Left cardiac atrium (tissue), 4 donors: Measurements from ENCODE around the gene RASD2. TPM values are rescaled to one million over a fixed set of nuclear protein-coding genes. Genes with fewer than 3 reads are reported as not detected.
A peak's percentile ranks its signal among the peaks of the same experiment; 100 is the strongest.

Experiments
- ATAC-seq, 2 donors: fragments of 200-7000 bp; cut with Tn5 transposase; one replicate each; pipeline ENCODE4 v1.9.1; 2020; ENCODE audit warnings: mild to moderate bottlenecking in 2 of 2, moderate library complexity in 2 of 2
- DNase-seq: peaks from one replicate; pipeline ENCODE4 v3.0.0-alpha.2; 2020
- intact Hi-C, 2 donors: fragments of 100-400 bp; cut with DNase I; formaldehyde crosslinking; loops; one replicate each; pipeline versions ENCODE4 v1.14.1 to v1.15.1; 2022 to 2023
- total RNA-seq, 2 donors: library from RNA; stranded (reverse); fragmentation: NEBNext Ultra II Directional; extraction: Animal tissue kit (Norgen Biotek cat#: 25700); gene quantifications; one replicate each; pipeline ENCODE4 v1.2.1, GENCODE V29; 2021
- donor health status: DM: no; HTN: yes; CAD: no.
- donor health status: DM: no; HTN: yes; CAD: no; lungs with severe emphysema.
- donor health status: DM: yes; HTN: yes; CAD: no.
- donor health status: Dilated cardiomyopathy.

RASD2 gene
- total RNA-seq, 2 donors from 2014 or later, result 2.7 to 4.0 TPM

GRCh38 chr22:35575116-35575748, 34.6 kb downstream of the RASD2 start:
- DNase-seq (no peak), ATAC-seq (peak in 1 of 2 donors; percentile 21)
- intact Hi-C loops, result no loop called here

GRCh38 chr22:35576671-35577070, 36.0 kb downstream of the RASD2 start:
- ATAC-seq (no peak), DNase-seq (no peak)
- intact Hi-C loops, result no loop called here

- DNase-seq (no peak), ATAC-seq (no peak)
- intact Hi-C loops, result no loop called here
Observed at GRCh38 chr22:35577799-35578659, 37.4 kb downstream of the RASD2 start.

DNA sequence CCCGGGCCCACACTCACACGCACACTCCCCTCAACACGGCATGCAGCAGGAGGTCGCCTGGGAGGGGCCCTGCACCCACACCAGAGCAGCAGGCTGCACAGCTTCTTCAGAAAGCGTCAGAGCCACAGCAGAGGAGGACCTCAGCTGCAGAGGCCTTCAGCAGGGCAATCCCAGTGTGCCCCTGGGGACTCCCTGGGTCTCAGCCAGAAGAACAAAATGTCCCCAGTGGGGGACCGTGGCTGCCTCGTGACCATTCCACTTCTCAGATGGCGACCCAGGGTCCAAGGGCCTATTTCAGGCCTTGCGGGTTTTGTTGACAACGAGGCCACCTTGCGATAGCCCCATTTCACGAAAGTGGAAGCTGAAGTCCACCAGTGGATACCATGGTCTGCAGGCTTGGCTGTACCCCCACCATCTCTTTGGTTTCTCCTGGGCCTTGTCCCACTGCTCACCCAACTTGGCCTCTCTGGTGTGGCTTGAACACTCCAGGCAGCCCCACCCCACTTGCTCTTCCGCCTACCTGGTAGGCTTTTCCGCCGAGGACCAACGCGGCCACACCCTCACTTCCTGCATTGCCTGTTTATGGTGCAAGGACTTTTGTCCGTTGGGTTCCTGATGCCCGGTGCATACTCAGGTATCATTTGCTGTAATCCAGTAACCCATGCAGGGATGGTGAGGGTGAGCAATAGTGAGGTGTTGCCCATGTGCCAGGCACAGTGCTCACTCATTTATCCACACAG, 38.4 kb downstream of the RASD2 start:
- DNase-seq (peak; percentile 24), ATAC-seq (no peak)
- intact Hi-C loops, result no loop called here

DNA sequence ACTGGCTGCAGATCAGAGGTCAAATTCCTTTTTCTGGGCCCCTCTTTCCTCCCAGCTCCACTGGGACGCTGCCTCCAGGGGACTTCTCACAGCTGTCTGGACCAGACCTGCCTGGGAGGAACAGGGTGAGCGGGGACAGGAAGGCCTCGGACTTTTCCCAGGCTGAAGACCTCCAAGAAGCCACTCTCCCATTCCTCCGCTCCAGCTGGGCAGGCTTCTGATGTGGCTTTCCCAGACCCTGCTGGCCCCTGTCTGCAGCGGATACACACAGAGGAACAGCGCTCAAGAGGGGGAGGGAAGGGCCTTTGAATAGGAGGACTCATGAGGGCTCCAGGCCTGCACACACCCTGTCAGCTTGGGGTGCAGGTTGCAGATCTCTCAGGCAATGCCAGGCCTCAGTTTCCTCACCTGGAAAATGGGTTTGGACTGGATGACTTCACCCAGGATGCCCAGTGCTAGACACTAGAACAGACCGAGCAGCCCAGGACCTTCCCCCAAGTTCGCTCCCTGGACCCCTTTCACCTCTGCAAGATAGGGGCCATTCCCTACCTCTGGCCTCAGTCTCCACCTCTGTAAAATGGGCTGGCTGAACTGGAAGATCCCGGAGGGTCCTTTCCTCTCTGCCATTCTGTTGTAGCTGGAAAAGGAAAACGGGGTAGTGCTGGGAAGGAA, 39.9 kb downstream of the RASD2 start:
- DNase-seq, result no peak
- ATAC-seq, result peak in 1 of 2 donors; percentile 9
- intact Hi-C loops, result loop anchor here in 1 of 2 donors (5.0 to 10.0 kb wide), 2 partner anchors 148 to 226 kb away; no protein-coding TSS in a partner anchor

DNA sequence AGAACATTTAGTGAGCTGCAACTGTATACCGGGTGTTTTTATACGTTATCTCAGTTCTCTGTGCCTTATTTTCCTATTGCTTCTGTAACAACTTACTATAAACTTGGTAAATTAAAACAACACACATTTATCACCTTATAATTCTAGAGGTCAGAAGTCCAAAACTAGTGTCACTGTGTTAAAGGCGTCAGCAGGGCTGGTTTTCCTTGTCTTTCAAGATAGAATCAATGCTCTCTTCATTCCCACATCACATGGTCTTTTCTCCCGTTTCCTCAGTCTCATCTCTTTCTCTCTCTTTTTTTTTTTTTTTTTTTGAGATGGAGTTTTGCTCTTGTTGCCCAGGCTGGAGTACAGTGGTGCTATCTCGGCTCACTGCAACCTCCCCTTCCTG, 40.4 kb downstream of the RASD2 start:
- intact Hi-C loops, result loop anchor here in 1 of 2 donors (5.0 to 10.0 kb wide), 2 partner anchors 149 to 226 kb away; no protein-coding TSS in a partner anchor
- ATAC-seq, result no peak
- no peak for DNase-seq

DNA sequence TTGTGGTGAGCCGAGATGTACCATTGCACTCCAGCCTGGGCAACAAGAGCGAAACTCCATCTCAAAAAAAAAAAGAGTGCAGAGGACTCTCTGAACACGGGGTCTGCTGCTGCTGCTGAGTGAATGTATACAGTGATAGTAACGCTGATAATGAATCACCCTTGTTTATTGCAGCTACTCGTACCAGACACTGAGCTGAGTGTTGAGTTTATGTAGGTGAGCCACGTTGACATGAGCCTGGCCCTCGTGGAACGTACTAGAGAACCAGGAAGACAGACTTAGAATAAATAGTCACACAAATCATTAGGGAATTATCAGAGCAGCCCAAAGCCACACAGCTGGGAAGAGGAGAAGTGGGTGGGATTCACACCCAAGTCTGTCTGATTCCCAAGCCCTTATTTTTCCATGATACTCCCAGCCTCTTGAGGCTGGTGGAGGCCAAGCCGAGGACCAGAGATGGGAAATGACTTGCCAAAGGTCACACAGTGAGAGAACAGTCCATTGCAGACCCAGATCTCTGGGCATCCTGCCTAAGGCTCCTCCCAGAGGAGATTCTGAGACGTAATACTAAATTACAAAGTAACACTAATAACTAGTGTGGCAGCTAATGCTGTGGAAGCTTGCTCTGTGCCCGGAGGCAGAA, 41.7 kb downstream of the RASD2 start:
- intact Hi-C loops, result loop anchor here (1.0 to 10.0 kb wide), 4 partner anchors 150 to 232 kb away; no protein-coding TSS in a partner anchor
- ATAC-seq (no peak), DNase-seq (peak; percentile 33)

DNA sequence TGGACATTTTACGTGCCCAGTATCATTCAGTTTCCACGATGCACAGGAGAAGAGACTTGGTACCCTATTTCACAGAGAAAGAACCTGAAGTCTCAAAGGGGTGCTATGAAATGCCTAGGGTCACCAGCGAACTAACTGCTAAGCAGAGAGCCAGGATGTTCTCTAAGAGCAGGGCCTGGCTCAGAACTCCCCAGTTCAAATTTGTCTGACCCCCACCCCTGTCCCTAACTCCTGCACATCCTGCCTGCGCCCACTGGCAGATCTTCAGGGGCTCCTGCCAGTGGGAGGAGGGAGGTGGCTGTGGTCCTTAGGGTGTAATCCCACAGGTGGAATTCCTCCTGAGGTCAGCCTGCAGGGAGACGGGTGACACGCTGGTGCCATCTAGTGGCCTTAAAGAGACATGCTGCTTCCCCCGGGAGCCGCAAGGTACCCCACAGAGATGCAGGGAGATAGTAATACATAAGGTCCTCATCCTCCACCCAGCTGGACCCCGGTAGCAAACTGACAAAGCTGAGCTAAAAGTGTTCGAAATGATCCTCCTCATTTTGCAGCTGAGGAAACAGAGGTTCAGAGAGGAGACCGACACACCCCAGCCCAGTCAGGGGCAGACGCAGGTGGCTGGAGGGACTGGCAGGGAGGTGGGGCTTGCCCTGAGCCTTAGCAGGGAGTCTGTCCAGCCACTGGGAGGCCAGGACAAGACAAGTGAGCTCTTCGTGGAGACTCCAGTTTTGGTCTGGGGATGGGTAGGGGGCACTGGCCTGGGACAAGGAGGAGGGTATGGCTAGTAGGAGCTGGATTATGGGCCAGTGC, 42.4 kb downstream of the RASD2 start:
- peak; percentile 56 for DNase-seq
- intact Hi-C loops, result loop anchor here (1.0 to 10.0 kb wide), 4 partner anchors 151 to 232 kb away; no protein-coding TSS in a partner anchor
- peak in 1 of 2 donors; percentile 45 for ATAC-seq

- DNase-seq, result no peak
- intact Hi-C loops, result loop anchor here (5.0 to 10.0 kb wide), 2 partner anchors 36 to 232 kb away; no protein-coding TSS in a partner anchor
- ATAC-seq, result no peak
Observed at GRCh38 chr22:35586771-35587170, 46.1 kb downstream of the RASD2 start.

- ATAC-seq (peak; percentile 71 to 86), DNase-seq (peak; percentile 91)
- intact Hi-C loops, result loop anchor here (5.0 to 10.0 kb wide), 2 partner anchors 35 to 233 kb away; no protein-coding TSS in a partner anchor
Observed at GRCh38 chr22:35587447-35587870, 46.8 kb downstream of the RASD2 start.

DNA sequence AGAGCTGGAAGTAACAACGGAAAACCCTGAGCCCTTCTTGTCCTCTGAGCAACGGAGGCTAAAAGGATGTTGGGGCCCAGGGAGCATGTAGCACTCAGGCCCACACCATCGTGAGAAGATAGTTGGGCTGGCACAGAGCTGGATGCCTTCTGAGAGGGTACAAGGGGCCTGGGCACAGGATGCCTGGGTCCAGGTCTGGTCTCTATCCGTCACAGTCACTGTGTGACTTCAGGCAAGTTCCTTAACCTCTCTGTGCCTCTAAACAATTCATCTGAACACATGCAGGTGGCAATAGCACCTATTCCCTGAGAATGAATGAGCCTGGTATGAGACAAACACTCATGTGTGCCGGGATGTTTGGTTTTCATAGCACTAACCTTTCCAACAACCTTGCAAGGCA, 47.3 kb downstream of the RASD2 start:
- DNase-seq (no peak), ATAC-seq (no peak)
- intact Hi-C loops, result loop anchor here (5.0 to 10.0 kb wide), 2 partner anchors 34 to 233 kb away; no protein-coding TSS in a partner anchor

- ATAC-seq (peak in 1 of 2 donors; percentile 54), DNase-seq (no peak)
- intact Hi-C loops, result loop anchor here (5.0 to 10.0 kb wide), 2 partner anchors 33 to 234 kb away; no protein-coding TSS in a partner anchor
Observed at GRCh38 chr22:35589071-35589755, 48.6 kb downstream of the RASD2 start.

DNA sequence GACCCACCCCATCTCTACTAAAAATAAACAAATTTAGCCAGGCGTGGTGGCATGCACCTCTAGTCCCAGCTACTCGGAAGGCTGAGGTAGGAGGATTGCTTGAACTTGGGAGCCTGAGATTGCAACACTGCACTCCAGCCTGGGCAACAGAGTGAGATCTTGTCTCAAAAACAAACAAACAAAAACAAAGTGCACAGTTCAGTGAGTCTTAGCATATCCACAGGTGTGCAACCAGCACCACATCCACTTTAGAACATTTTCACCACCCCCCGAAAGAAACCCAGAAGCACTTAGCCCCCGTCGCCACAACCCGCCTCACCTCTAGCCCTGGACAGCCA, 49.1 kb downstream of the RASD2 start:
- no peak for ATAC-seq
- intact Hi-C loops, result loop anchor here (5.0 to 10.0 kb wide), 2 partner anchors 33 to 235 kb away; no protein-coding TSS in a partner anchor
- no peak for DNase-seq

DNA sequence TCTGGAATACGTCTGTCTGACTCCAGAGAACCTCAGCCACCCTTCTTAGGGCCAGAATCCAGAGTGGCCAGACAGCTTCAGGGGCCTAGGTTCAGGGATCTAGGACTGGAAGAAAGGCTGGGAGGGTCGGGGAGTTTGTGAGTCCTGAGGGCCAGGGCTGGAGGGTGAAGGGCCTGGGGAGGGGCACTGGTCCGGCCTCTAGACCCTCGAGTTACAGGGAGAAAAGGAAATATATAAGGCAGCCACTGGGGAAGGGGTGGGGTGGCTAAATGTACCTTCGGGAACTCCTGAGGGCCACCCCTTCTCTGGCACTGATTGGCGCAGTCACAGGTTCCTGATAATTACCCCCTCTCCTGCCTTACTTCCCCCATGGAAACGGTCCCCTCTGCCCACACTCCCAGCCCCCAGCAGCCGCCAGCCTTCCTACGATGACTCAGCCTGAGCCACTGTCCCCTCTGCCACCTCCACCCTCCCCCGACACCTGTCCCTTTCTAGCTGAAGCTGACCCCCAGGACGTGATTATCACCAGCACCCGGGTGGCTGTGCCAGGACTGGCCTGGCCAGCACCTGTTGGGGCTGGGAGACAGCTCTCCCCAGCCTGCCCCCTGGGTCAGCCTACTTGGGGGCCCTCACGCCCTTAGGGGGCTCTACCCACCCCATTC, 50.1 kb downstream of the RASD2 start:
- intact Hi-C loops, result no loop called here
- ATAC-seq, result peak in 1 of 2 donors; percentile 7

GRCh38 chr22:35591714-35592417, 51.2 kb downstream of the RASD2 start:
- ATAC-seq (no peak), DNase-seq (no peak)
- intact Hi-C loops, result no loop called here

More for the DNA sequence above, 50.1 kb downstream of the RASD2 start:
- DNase-seq, result no peak
